K562 (cell line): ENCODE results near the gene NFATC3. TPM values are rescaled to one million over a fixed set of nuclear protein-coding genes. Genes with fewer than 3 reads are reported as not detected.
A peak's percentile ranks its signal among the peaks of the same experiment; 100 is the strongest.

ENCODE experiments used
- ATAC-seq: fragments of 200-7000 bp; cut with Tn5 transposase; 3 replicates; pipeline ENCODE4 v1.9.1; 2020; ENCODE audit warnings: moderate library complexity
- BruUV-seq: library from RNA; stranded (reverse); fragments of 400-500 nt; replicated peaks from 2 replicates; lab custom pipeline; 2021; lab: Mats Ljungman, UMichigan
- CTCF ChIA-PET: fragments of 300-600 bp; formaldehyde crosslinking; extraction: SDS; loops from one replicate; lab custom pipeline; 2021; ENCODE audit warnings: low intra/inter-chr PET ratio; lab: Yijun Ruan, JAX
- POLR2A ChIA-PET: fragments of 300-600, 350-650 bp; sonication (Branson Sonifier 250); formaldehyde crosslinking; extraction: SDS; loops from one replicate; lab custom pipeline; 2021; ENCODE audit warnings: antibody characterized with exemption, inconsistent platforms; lab: Yijun Ruan, JAX
- DNase-seq, 4 experiments: peaks; one replicate each; pipeline versions ENCODE4 v3.0.0 to v3.0.0-alpha.2; 2011 to 2018; ENCODE audit warnings: low spot score in 3 of 4, mixed read lengths in 3 of 4; ENCODE audit errors: extremely low read depth in 1 of 4
- FAIRE-seq: peaks from 2 replicates; lab custom pipeline; 2011; peaks lifted over from hg19 to GRCh38; lab: Jason Lieb, UNC
- H2AFZ ChIP-seq: 2 replicates; pipeline ENCODE4 v1.6.0; 2011; ENCODE audit warnings: low read depth, low read length, control low read depth, inconsistent platforms
- H3K27ac ChIP-seq: fragments of 200-600 bp; 3 replicates; pipeline ENCODE4 v1.8.0; 2011; ENCODE audit warnings: low read depth, mild to moderate bottlenecking, control low read depth, inconsistent platforms, low read length, moderate library complexity, mixed read lengths; ENCODE audit errors: extremely low read depth
- H3K27me3 ChIP-seq, 2 experiments: fragments of 300-600 bp in 1 of 2; 2 replicates in 1 of 2; 3 replicates in 1 of 2; pipeline versions ENCODE4 v1.6.0 to v1.8.0; 2011; ENCODE audit warnings: inconsistent platforms in 2 of 2, low read length in 2 of 2, mild to moderate bottlenecking in 1 of 2, mixed read lengths in 1 of 2, moderate library complexity in 1 of 2; ENCODE audit not compliant: control insufficient read depth in 2 of 2, insufficient read depth in 2 of 2
- H3K36me3 ChIP-seq: fragments of 300-600 bp; 3 replicates; pipeline ENCODE4 v1.8.0; 2011; ENCODE audit warnings: mild to moderate bottlenecking, low read length, inconsistent platforms; ENCODE audit not compliant: control insufficient read depth, insufficient read depth
- H3K4me1 ChIP-seq, 2 experiments: fragments of 200-600 bp in 1 of 2; replicated peaks in 1 of 2; 2 replicates in 1 of 2; 3 replicates in 1 of 2; pipeline versions ENCODE4 v1.5.1 to v1.8.0; 2011; ENCODE audit warnings: inconsistent platforms in 2 of 2, low read length in 2 of 2, mild to moderate bottlenecking in 1 of 2, mixed read lengths in 1 of 2, moderate library complexity in 1 of 2; ENCODE audit not compliant: control insufficient read depth in 2 of 2, insufficient read depth in 2 of 2
- H3K4me2 ChIP-seq: 2 replicates; pipeline ENCODE4 v1.6.1; 2011; ENCODE audit warnings: low read length, control low read depth, inconsistent platforms, mixed read lengths; ENCODE audit not compliant: insufficient read depth
- H3K4me3 ChIP-seq: fragments of 200-600 bp; sonication (generic), shearing (Covaris generic); 2 replicates; pipeline ENCODE4 v1.5.1; 2016; ENCODE audit warnings: control low read depth, inconsistent platforms
- H3K79me2 ChIP-seq: fragments of 200-600 bp; 3 replicates; pipeline ENCODE4 v1.8.0; 2011; ENCODE audit warnings: low read length, inconsistent platforms; ENCODE audit not compliant: control insufficient read depth, insufficient read depth
- H3K9ac ChIP-seq, 2 experiments: 2 replicates each; pipeline versions ENCODE4 v1.6.0 to v1.6.1; 2011; ENCODE audit warnings: low read depth in 2 of 2, low read length in 2 of 2, control low read depth in 1 of 2, inconsistent platforms in 1 of 2, mild to moderate bottlenecking in 1 of 2, mixed read lengths in 1 of 2; ENCODE audit not compliant: insufficient read depth in 1 of 2
- H3K9me1 ChIP-seq: one replicate; pipeline ENCODE4 v1.6.0; 2011; ENCODE audit warnings: inconsistent platforms, mild to moderate bottlenecking, low read length, moderate library complexity; ENCODE audit not compliant: control insufficient read depth, insufficient read depth
- H3K9me3 ChIP-seq: replicated peaks from 2 replicates; pipeline ENCODE4 v1.5.1; 2011; ENCODE audit warnings: low read depth, low read length, inconsistent platforms; ENCODE audit not compliant: control insufficient read depth, insufficient read depth
- H4K20me1 ChIP-seq: replicated peaks from 2 replicates; pipeline ENCODE4 v1.6.1; 2011; ENCODE audit warnings: low read length, inconsistent platforms, mixed read lengths; ENCODE audit not compliant: control insufficient read depth, insufficient read depth
- CC2D1A ChIP-seq: fragments of 450-650 bp; IDR thresholded peaks from 2 replicates; pipeline ENCODE4 v1.6.1; 2017; ENCODE audit warnings: mild to moderate bottlenecking
- DACH1 ChIP-seq: fragments of 450-650 bp; IDR thresholded peaks from 2 replicates; pipeline ENCODE4 v1.6.1; 2018; ENCODE audit not compliant: partially characterized antibody
- ELF1 ChIP-seq: fragments of 200-800 bp; sonication (Bioruptor generic); IDR thresholded peaks from 2 replicates; pipeline ENCODE4 v1.6.1; 2016; ENCODE audit warnings: missing genetic modification characterization, missing compliant biosample characterization
- PHB2 ChIP-seq: fragments of 450-650 bp; IDR thresholded peaks from 2 replicates; pipeline ENCODE4 v1.6.1; 2017; ENCODE audit warnings: low read depth
- POLR2A ChIP-seq: fragments of 450-650 bp; conservative IDR thresholded peaks from 2 replicates; pipeline ENCODE4 v1.6.1; 2016
- POLR3G ChIP-seq: IDR thresholded peaks from 2 replicates; pipeline ENCODE4 v1.6.1; 2011; ENCODE audit not compliant: insufficient read length, insufficient replicate concordance; ENCODE audit errors: extremely low read depth
- SMARCE1 ChIP-seq: fragments of 450-650 bp; IDR thresholded peaks from 2 replicates; pipeline ENCODE4 v1.7.1; 2016; ENCODE audit warnings: mild to moderate bottlenecking
- ZNF561 ChIP-seq: fragments of 450-650 bp; formaldehyde crosslinking; conservative IDR thresholded peaks from 2 replicates; pipeline ENCODE4 v1.4.0; 2020; ENCODE audit warnings: mild to moderate bottlenecking, moderate library complexity
- WGBS: fragments of 100-300 bp; shearing (Covaris generic); methylation state at CpG from one replicate; pipeline ENCODE4 v1.1.6; 2016; ENCODE audit warnings: low coverage, mixed read lengths; ENCODE audit not compliant: insufficient coverage; ENCODE audit errors: missing lambda C conversion rate; 5-methylcytosine and 5-hydroxymethylcytosine counted together
- in situ Hi-C: fragments of 300-500 bp; cut with MboI; formaldehyde crosslinking; loops from 4 replicates; pipeline ENCODE4 v1.15.0; 2018; ENCODE audit warnings: inconsistent platforms, mixed read lengths
- intact Hi-C: fragments of 100-400 bp; cut with micrococcal nuclease; formaldehyde crosslinking; loops from 2 replicates; pipeline ENCODE4 v1.14.2; 2022
- polyA plus RNA-seq, 8 experiments: library from polyadenylated mRNA; depleted of rRNA in 4 of 8; stranded (reverse) in 5 of 8; unstranded in 3 of 8; fragments of >200 nt; fragmentation: Nextera tagmentation in 2 of 8; fragmentation: Illumina TruSeq in 1 of 8; extraction: Ambion mirVana in 2 of 8; extraction: Trizol in 1 of 8; gene quantifications; 2 replicates each; pipeline versions ENCODE4 v1.2.1 to v1.2.3, GENCODE V29; 2011 to 2014; ENCODE audit warnings: inconsistent platforms in 1 of 8, missing spikeins in 1 of 8
- total RNA-seq, 7 experiments: library from RNA; depleted of rRNA in 6 of 7; stranded (reverse); fragments of >200 nt in 6 of 7; fragmentation: Illumina TruSeq in 2 of 7; extraction: Trizol in 2 of 7; gene quantifications; 2 replicates each; pipeline versions ENCODE4 v1.2.1 to v1.2.3, GENCODE V29; 2011 to 2021; ENCODE audit warnings: low replicate concordance in 1 of 7
- TF ChIP-seq, protein P1 (sequence below): sonication (generic); formaldehyde crosslinking; IDR thresholded peaks from 2 replicates; pipeline ENCODE4 v1.8.0; 2022; ENCODE audit warnings: missing genetic modification reagents, mild to moderate bottlenecking, borderline replicate concordance
- TF ChIP-seq, protein P2 (sequence below): fragments of 250-450 bp; sonication (Bioruptor Pico); IDR thresholded peaks from 2 replicates; pipeline ENCODE4 v1.5.0; 2021; ENCODE audit warnings: mild to moderate bottlenecking, moderate library complexity

Gene NFATC3
- total and polyA plus RNA-seq, 9 of the 15 experiments (the other 6 are each of a cell fraction or from before 2014, with no cell fraction given) = 15.7 to 98.4 (median 59.4) TPM

DNA sequence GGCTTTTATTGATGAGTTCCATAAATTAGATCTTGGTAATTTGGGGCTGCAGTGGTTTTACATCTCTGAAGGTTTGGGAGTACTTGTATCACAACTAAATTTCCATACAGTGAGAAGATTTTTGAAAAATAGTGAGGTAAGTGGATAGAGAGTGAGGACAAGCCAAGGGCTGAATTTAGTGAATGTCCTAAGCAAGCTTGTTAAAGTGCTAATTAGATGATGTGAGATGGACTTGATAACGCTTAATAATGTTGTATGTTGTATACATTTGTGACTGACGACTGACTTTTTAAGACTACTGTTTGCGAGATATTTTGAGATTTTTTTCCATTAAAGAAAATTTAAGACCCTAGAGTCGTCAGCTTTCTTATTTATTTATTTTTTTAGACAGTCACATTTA lies 3.9 kb downstream of the NFATC3 start:
- H4K20me1 ChIP-seq = peaks cover 10% of the 10 kb centered on the region
- ChIA-PET POLR2A (no interaction called here), CTCF (no interaction called here)
- peak overlapping the region; percentile 45; the same call in 2 of the 3 replicates for H3K27ac ChIP-seq
- H3K79me2 ChIP-seq = peaks cover 88% of the 10 kb centered on the region
- no peak for ATAC-seq
- BruUV-seq = no TSS peak
- peak overlapping the region in 1 of 2 experiments; percentile 73; a peak in 2 of 4 replicates for H3K9ac ChIP-seq
- peak overlapping the region; percentile 16 for H3K4me3 ChIP-seq
- FAIRE-seq = no peak
- no peak overlapping the region for H2AFZ ChIP-seq
- in situ Hi-C loops = no loop called here
- H3K4me2 ChIP-seq = peak overlapping the region; percentile 67
- H3K36me3 ChIP-seq = no peaks in the 10 kb centered on the region
- H3K9me3 ChIP-seq = no peaks in the 10 kb centered on the region
- no peaks in the 10 kb centered on the region for H3K27me3 ChIP-seq
- intact Hi-C loops = no loop called here
- TF ChIP-seq DACH1 (peak; percentile 64), ZNF561 (CRISPR knock-in tag) (no peak), POLR2A (no peak), CC2D1A (no peak), PHB2 (no peak)
- TF ChIP-seq, protein P1, sequence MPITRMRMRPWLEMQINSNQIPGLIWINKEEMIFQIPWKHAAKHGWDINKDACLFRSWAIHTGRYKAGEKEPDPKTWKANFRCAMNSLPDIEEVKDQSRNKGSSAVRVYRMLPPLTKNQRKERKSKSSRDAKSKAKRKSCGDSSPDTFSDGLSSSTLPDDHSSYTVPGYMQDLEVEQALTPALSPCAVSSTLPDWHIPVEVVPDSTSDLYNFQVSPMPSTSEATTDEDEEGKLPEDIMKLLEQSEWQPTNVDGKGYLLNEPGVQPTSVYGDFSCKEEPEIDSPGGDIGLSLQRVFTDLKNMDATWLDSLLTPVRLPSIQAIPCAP = no peak
- peaks cover 23 to 32% of the 10 kb centered on the region in 2 experiments for H3K4me1 ChIP-seq
- no peaks in the 10 kb centered on the region for H3K9me1 ChIP-seq
- no peak for DNase-seq
- 9% methylated on average over 4 of the region's 4 CpGs for WGBS

DNA sequence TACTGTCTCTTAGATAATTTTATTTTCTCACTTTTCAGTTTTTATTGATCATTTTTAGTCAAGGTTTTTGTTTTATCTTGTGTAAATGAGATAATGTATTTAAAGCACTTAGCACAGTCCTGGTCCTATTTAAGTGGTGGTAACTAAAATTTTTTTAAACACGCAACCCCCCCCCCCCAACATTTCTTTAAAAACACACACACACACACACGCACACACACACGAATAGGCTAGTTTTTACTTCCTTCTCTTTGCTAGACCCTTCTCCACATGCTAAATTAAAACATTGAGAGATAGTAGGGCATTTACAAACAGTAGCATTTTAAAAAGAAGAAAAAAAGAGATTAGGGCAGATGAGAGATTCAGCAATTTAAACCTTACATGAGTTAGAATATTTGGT lies 5.0 kb downstream of the NFATC3 start:
- no peak for ATAC-seq
- no peaks in the 10 kb centered on the region for H3K27me3 ChIP-seq
- intact Hi-C loops (no loop called here), in situ Hi-C loops (no loop called here)
- peaks cover 2% of the 10 kb centered on the region; the same call in 2 of the 3 replicates for H3K36me3 ChIP-seq
- no peak overlapping the region for H2AFZ ChIP-seq
- FAIRE-seq = no peak
- peaks cover 15 to 33% of the 10 kb centered on the region in 2 experiments for H3K4me1 ChIP-seq
- peaks cover 99% of the 10 kb centered on the region for H3K79me2 ChIP-seq
- peak overlapping the region; percentile 16 for H3K4me3 ChIP-seq
- peak in 1 of 4 experiments; percentile 47 for DNase-seq
- POLR2A ChIA-PET = no interaction called here
- CTCF ChIA-PET = no interaction called here
- H4K20me1 ChIP-seq = peaks cover 11% of the 10 kb centered on the region
- peak overlapping the region; percentile 45 for H3K27ac ChIP-seq
- no peaks in the 10 kb centered on the region for H3K9me1 ChIP-seq
- no TSS peak for BruUV-seq
- H3K9me3 ChIP-seq = no peaks in the 10 kb centered on the region
- 5% methylated on average over 3 of the region's 3 CpGs for WGBS
- peak overlapping the region; percentile 54 for H3K4me2 ChIP-seq
- peak overlapping the region in 1 of 2 experiments; percentile 73; a peak in 2 of 4 replicates for H3K9ac ChIP-seq
- TF ChIP-seq POLR3G = no peak
- peak; percentile 16; the same call in 1 of the 2 replicates for TF ChIP-seq SMARCE1
- peak; percentile 45; the same call in 1 of the 2 replicates for TF ChIP-seq ELF1 (tag)
- TF ChIP-seq, protein P2, sequence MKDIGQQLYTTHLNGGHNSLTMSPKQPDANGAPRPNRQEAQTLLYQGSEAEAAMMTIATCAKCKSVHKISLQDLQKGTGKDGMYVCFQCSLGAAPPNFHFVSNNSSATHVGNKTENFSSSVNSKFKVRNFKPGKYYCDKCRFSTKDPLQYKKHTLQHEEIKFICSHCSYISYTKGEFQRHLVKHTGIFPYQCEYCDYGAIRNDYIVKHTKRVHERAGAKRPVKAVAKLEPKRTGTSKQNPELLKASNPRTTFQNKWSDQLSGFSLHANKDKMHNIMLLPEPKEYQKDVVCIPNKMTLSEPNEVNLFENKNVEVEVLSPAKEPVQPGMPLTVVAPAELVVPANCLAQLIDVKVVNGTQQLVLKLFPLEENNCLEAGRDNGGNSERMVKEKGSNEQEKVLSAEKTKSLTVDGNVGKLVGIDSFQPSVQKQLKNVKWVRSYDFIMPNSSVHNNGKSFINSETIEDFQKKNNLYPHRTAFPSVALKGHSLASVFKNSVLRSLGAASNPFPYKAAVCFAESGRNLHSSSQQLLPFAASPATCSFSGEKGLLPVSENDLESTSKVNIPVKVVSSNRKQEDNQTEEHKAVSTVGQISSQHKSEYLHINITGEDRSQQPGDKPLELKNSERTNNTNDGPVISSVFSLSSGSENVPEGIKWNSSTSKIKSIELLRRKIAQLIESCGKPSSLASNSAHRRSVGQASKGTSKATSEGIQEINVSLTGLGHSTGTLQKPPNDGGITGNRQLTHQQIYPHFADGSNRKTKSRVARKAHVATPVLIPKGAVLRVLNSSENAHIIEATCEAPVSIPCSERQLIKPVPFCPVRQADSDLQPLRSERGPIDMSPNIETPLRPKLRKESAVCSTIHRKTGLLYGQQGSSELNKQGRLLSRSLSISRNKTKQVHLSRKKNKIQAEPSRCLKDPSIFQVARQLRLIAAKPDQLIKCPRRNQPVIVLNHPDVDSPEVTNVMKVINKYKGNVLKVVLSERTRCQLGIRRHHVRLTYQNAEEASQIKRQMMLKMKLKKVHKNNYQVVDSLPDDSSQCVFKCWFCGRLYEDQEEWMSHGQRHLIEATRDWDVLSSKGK (CRISPR knock-in tag) = no peak
